ENCODE data around the gene WDR48.

The WDR48 gene

DNA sequence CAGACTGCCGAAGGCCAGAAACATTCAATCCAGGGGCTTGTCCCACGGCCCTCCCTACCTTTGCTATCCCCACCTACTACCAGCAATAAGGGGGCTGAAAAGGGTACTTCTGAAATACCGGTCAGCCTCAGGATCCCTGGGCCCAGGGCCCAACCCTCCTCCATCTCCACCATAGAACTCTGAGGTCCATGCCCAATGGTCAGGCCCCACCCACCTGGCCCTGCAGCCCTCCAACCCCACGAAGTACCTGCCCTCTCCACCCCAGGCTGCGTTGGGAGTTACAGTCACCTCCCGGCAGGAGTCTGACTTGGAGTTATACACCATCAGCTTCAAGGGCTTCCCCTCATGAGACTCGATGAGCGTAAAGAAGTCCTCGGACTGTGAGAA is 48.7 kb downstream of the WDR48 start:
- no peak for DNase-seq (ENCODE audit: insufficient read length, low spot score)
- no peak for FAIRE-seq

DNA sequence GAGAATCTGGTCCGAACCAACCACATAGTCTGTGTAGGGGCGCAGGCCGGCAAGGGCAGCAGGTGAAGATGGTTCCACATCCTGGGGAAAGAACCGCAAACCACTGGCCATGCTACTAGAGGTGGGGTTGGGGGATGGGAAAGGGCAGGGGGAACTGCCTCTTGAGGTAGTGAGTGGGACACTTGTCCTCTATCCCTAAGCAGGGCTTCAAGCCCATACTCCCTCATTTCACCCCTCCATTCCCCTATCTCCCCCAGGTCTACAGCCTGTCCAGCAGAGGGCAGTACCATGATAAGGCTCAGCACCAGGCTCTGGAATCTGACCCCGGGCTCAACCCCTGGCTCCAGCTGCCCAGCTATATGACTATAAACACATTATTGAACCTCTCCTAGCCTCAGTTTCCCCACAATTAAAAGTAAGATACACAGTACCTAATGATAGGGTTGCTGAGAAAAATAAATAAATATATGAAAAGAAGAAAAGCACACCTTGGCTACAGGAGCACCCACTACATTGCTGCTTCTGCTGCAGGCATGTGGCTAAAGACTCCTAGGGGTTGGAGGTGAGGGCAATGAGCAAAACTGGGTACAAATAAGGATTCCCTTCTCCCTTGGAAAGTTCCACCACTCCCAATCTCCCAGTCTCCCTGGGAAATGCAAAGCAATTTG is 49.3 kb downstream of the WDR48 start:
- FAIRE-seq (no peak), DNase-seq (ENCODE audit: insufficient read length, low spot score) (peak; percentile 61)

DNA sequence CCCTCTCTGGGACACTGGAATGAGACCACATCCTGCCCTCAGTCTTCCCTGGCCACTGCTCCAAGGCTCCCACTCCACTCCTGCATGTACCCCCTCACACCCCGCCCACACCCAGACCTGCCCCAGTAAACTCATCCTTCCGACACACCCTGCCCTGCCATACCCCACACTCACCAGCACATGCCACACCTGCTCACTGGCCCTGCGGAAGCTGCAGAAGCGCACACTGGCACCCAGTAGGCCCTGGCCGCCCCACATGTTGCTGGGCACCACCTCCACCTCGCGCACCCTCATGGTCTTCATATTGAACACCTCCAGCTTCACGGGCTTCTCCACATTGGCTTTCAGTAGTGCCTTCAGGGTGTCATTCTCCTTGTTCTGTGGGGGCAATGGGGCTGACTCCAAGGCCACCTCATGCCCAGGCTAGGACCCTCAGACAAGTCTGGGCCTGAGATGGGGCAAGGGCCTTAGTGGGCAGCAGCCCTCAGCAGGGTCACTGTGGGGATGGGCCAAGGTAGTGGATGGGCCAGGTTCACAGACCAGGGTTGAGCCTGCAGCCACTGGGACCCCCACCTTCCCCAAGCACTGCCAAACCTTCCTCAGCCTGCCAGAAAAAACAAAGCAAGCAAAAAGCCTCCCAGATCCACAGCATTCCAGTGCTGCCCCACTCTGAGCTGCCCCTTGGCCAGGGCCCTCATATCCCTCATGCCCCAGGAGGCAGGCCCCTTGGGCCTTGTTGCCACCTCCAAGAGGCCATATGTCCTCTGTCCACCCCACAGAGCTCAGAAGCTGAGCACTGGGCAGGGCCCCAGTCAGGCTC is 50.9 kb downstream of the WDR48 start:
- DNase-seq (ENCODE audit: insufficient read length, low spot score) (no peak), FAIRE-seq (no peak)

DNA sequence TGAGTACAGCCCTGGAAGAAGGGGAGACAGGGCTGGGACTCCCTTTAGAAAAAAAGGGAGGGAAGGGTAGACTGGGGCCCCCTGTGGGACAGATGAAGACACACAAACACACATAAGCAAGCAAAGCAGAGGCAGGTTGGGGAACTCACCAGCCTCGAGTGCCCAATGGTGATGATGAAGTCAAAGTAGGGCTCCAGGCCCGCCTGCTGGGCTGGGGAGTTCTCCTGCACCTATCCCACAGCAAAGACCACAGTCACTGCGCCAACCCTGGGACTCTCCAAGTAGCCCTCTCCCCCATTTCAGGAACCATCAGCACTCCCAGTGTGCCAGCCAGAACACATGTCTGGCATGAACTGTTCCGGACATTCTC is 51.5 kb downstream of the WDR48 start:
- DNase-seq (ENCODE audit: insufficient read length, low spot score) (no peak), FAIRE-seq (no peak)

DNA sequence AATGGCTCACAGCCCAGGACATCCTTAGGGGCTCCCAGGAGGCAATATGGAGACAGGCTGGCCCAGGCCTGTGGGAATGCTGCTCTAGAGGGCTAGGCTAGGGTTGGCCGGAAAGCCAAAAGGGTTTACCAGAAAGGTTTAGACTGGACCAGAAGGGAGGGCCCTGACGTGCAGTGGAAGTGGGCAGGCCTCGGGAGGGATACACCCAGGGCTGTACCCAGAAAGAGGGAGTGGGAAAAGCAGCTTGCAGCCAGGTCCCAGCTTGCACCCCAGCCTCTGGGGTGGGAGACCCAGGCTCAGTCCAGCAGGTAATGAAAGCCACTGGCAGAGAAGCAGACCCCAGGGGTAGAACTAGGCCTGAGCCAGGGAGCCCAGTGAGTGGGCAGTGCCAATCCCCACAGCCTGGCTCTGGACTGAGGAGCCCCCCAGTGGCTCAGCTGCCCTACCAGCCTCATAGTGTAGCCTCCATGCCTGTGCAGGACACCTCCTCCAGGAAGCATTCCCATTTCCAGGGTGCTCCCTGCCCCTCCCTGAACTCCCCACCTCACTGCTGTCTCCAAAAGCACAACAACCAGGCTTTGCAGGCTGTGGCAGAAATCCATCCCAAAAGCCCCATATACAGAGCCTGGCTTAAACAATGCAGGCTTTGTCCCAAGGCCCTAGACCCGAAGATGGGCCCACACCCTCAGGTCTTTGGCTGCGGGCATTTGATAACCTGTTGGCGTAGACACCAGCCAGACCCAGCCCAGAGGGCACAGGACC is 52.2 kb downstream of the WDR48 start:
- FAIRE-seq (no peak), DNase-seq (ENCODE audit: insufficient read length, low spot score) (no peak)

DNA sequence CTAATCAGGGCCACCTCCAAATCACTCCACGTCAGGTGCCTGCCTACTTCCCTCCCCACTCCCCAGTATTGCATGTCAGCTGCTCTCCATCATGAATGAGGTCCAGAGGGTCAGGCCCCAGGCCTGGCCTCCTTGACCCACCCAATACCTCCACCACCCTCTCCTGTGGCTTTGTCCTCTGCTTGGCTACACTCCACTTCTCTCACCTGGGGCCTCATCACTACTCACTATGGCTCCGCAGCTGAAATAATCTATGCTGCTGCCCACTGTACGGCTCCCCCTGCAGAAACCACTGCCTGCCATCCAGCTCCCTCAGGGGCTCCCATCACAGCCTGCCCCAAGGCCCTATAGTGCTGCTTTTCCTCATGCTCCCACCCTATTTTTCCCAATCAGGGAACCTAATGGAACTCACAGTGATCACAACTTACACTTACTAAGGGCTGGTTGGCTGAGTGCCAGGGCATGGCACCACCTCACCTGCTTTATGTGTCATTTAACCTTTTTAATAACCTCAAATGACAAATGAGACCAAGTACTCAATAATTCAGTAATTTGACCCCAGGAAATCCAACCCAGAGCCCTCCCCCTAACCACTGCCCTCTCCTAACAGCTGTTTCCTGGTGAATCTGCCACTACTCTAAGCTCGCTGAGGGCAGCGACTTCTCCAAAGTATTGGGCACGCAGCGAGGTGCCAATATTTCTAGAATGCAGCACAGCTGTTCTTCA is 53.3 kb downstream of the WDR48 start:
- FAIRE-seq (no peak), DNase-seq (ENCODE audit: insufficient read length, low spot score) (no peak)

DNA sequence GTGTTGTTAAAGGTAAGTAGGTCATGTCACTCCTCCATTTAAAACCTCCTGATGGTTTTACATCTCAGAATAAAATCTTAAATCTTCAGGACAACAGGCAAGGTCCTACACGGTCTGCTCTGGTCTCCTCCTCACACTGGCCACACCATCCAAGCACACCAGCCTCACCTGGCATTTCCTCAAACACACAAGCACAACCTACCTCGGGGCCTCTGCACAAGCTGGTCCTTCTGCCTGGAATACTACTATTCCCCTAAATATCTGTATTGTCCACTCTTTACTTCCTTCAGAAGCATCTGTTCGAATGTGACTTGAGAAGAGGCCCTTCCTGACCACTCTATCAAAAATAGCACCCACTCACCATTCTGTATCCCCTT is 53.9 kb downstream of the WDR48 start:
- FAIRE-seq (no peak), DNase-seq (ENCODE audit: insufficient read length, low spot score) (no peak)

DNA sequence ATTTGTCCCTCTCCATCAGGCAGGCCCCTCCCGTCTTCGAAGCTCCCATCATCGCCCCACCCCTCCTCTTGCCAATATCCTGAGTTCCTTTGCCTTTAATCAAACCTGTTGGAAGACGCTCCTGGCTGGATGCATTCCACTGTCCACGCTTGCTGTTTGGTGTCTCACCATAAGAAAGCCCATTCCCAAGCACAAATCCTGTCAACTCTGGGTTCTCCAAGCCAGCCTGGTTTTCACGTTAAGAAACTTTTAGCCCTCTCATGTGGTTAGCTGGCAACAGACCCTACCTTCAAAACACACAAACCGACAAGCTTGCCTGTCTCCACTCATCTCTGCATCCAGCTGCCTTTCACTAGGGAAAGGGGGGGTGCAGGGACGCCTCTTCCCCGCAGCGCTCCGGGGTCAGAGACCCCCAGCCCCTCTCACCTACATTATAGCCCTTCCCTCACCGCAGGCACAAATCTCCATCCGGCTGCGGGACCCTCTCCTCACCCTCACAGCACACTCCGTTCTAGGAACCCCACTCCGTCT is 54.5 kb downstream of the WDR48 start:
- DNase-seq (ENCODE audit: insufficient read length, low spot score) (peak; percentile 10), FAIRE-seq (no peak)

DNA sequence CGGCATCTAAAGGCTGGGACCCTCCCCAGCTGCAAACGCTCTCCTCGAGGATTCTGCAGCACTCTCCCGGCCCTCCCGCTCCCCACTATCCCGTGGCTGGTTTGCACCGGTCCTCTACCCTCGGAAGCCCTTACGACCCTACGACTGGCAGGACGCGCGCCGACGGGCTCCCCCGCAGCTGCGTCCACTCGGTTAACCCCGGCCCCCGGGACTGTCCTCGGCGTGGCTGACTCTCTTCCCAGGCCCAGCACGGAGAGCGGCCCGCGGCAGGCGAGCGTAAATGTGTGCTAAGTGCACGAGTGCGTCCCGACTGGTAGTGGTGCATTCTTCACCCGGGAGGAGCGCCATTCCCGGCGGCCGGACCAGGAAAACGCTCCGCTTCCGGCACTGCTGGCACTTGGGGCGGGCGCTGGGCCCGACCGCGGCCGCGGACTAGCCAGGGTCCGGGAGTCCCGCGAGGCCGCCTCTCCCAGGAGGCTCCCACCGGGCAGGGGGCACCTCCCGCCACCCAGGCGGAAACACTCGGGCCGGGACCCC is 55.1 kb downstream of the WDR48 start:
- FAIRE-seq, result no peak
- peak; percentile 53 for DNase-seq (ENCODE audit: insufficient read length, low spot score)

DNA sequence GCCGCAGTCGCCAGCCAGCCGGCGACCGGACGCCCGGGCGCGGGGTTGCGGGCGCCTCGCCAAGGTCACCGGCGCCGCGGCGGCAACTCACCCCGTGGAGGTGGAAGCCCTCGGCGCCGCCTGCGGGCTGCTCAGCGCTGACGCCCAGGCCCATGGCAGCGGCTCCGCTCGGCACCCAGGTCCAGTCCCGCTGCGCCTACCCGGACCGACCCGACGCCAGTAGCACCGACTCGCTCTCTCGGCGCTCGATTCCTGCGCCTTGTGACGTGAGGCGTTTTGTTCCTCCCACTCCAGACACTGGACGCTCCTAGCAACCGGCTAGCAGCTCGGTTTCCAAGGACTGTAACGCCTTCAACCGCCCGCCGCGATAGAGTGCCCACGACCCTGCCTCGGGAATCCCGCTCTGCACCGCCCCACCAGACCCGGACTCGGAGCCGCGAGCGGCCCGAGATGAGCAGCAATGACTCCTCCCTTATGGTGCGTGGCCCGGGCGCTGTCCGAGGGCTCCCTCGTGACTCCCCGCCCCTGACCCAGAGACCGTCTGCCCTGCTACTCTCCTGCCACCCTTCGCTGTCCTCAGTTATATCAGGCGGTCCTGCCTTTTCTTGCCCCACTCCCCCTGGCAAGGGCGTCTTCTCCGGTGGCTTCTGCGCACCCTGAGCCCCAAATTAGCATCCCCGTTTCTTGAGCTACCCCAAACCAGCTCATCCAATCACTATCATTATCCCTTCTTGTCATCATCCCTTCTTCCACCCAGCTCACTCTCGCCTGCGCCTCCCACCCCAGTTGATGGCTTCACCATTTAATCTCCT is 55.8 kb downstream of the WDR48 start, which contains the start of the genes GORASP1 and TTC21A:
GORASP1 (minus strand) TSS at position 240 of the 812 bp plus-strand sequence; CDS start at position 154, 86 bp downstream.
TTC21A (plus strand) TSS at position 293 of the 812 bp plus-strand sequence; CDS start at position 451, 158 bp downstream.
- DNase-seq (ENCODE audit: insufficient read length, low spot score) (peak; percentile 89), FAIRE-seq (no peak)

DNA sequence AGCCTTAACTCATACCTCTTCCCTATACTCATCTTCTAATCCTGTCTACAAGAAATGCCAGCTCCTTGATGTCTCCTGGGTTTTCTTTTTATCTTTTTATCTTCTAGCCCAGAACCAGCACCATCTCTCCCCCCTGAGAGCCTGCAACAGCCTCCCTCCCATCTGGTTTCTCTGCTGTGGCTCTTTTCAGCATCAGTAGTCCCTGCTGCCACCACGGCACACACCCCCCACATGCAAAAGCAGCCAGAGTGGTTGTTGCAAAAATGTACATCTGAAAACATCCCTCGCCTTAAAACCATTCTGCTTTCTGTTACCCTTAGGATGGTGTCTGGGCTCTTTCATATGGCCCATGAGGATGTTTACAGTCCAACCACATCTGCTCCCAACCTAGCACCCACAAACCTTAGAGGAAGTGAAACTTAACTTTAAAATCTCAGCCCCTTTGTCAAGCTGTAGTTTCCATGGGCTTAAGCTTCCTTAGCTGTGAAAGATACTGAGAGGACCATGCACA is 56.4 kb downstream of the WDR48 start:
- DNase-seq (ENCODE audit: insufficient read length, low spot score) (no peak), FAIRE-seq (no peak)

DNA sequence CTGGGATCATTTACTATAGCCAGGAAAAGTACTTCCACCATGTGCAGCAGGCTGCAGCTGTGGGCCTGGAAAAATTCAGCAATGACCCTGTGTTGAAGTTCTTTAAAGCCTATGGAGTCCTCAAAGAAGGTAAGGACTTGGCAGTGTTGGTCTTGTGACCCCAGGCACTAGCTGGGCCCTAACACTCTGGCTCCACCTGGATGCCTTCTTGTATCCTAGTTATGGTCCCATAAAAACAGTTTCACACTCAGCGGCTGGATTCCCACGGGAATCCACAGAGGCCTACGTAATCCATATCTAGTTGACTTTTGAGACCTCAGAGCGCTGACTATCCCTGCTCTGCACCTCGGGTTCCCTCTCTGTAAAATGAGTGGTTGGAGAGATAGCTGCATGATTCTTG is 57.3 kb downstream of the WDR48 start:
- no peak for DNase-seq (ENCODE audit: insufficient read length, low spot score)
- FAIRE-seq, result no peak

DNA sequence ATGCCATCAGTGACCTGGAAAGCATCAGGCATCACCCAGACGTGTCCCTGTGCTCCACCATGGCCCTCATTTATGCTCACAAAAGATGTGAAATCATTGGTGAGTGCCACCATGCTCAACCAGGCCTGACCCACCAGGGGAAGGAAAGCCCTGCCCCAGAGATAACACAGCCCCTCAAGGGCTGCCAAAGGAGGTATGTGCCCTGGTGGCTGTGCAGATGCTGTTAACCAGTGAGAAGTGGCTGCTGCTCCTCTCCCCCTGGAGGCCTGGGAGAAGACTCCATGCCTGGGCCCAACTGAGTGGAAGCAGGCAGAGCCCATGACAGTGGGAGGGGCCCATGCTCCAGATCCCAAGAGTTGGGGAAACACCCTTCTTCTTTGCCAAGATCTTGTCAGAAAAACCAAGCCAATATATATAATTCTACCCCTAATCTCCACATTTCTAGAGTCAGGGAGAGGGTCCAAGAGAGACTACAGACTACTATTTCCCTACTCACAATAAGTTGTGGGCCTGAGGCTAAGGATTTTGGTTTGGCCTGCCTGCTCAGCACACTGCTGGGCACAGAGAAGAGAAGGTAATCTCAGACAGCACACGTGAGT is 58.3 kb downstream of the WDR48 start:
- DNase-seq (ENCODE audit: insufficient read length, low spot score) (no peak), FAIRE-seq (no peak)

DNA sequence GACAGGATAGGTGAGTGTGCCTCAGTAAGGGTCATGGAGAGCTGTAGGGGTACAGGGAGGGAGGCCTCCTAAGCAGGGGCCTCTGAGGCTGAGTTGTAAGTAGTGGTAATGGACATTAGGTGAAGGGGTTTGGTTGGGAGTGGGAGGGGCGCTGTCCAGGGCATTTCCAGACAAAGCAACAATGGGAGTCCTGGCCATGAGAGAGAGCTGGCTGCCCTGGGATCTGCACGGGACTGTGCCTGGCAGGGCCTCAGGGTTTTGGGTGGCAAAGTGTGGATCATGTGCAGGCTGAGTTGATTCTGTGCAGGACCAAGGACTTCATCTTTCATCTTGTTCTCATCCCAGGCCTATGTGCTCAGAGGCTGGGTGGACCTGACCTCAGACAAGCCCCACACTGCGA is 60.3 kb downstream of the WDR48 start:
- FAIRE-seq (no peak), DNase-seq (ENCODE audit: insufficient read length, low spot score) (no peak)

DNA sequence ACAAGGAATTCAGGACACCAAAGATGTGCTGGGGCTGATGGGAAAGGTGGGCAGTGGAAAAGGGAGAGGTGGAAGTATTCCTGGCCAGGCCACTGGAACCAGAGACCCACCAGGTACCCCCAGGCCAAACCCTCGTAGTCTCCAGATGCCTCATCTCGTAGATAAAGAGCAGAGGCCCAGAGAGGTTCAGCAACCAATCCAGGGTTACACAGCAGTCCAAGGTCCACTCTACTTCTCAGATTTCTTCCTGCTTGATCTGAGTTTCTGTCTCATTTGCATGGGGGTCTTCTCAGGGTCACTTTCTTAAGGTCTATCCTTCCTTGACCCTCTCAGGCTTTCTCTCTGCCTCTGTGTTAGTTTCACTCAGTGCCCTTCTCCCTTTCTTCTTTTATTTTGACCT is 60.7 kb downstream of the WDR48 start:
- FAIRE-seq (no peak), DNase-seq (ENCODE audit: insufficient read length, low spot score) (no peak)

DNA sequence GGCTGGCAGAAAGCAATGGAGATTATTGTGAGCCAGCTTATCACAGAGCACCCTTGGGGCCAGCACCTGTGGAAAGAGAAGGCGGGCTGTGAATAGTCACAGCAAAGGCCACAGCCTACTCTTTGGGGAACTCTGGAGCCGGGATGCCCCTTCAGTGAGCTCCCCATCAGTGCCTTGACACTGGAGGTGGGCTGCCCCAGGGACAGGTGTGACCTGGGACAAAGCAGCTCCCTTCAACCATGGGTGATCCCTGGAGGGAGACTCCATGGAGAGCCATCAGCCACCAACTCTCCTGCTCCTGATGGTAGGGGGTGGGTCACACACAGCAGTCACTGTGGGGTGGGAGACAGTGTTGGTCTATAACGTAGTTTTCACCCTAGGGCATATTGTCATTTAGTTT is 61.5 kb downstream of the WDR48 start:
- DNase-seq (ENCODE audit: insufficient read length, low spot score), result no peak
- FAIRE-seq, result no peak

DNA sequence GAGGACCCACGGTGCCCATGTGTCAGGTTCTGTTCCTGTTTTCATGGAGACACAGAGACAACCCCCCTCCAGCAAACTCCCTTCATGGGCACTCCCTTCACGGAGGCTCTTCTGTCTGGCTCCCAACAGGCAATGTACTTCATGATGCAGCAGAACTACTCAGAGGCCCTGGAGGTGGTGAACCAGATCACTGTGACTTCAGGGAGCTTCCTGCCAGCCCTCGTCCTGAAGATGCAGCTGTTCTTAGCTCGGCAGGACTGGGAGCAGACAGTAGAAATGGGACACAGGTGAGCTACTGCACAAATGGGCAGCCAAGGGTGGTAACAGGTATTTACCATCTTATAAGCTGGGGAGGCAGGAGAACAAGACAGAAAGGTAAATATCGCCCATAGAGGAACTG is 62.6 kb downstream of the WDR48 start:
- no peak for FAIRE-seq

DNA sequence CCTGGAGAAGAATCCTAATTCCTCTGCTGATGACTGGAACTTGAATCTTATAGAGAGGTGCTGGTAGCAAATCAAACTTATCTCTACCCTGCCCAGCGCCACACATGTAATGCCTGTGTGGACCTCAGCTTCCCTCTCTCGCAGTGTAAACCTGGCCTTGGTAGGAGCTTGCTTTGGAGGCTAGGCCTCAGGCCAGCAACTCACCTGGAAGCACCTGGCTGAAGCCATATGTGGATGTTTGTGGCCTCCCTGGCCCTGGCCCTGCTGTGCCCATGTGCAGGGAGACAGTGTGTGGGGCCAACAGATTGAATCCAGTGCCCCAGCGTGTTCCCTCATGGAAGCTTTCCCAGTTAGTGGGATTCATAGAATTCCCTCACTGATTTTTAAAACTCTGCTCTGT is 64.1 kb downstream of the WDR48 start:
- DNase-seq (ENCODE audit: insufficient read length, low spot score), result no peak
- no peak for FAIRE-seq

More for the DNA sequence above, 62.6 kb downstream of the WDR48 start:
- DNase-seq (ENCODE audit: insufficient read length, low spot score), result no peak

DNA sequence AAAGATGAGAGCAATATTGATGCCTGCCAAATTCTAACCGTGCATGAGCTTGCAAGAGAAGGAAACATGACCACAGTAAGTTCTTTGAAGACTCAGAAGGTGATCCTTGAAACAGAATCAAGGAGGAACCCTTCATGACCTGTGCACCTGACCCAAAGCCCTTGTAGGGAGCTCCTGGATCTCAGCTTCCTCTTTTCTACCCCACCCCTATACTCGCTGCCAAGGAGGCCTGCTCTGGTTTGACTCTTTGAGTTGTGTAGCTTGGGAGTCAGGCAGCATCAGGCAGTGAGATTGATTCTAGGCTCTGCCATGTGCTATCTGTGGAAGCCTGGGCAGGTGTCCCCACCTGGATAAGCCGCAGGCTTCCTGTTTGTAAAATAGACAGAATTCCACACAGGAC is 66.3 kb downstream of the WDR48 start:
- DNase-seq (ENCODE audit: insufficient read length, low spot score) (no peak), FAIRE-seq (no peak)

All from HTR-8/SVneo (cell line).